ENCODE results near the gene CDK6.

The CDK6 gene

GRCh38 chr7:92705831-92706230 lies 130.5 kb downstream of the CDK6 start:
- DNase-seq, result no peak

GRCh38 chr7:92704858-92705257 lies 131.5 kb downstream of the CDK6 start:
- DNase-seq, result no peak

DNA sequence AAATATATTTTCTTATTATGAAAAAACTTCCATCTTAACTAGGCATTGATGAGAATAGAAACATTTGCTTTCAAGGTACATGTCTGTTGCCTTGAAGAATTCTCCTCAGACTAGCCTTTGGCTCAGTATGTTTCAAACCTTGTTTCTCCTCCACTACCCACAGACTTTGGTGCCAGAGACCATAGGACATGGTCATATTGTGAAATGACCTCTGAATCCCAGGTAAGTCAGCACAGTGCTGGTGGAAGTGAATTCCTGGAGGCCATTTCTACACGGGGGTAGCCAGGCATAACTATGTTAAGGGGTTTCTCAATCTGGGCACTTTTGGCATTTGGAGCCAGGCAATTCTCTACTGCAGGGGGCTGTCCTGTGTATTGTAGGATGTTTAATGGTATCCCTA lies 133.8 kb downstream of the CDK6 start:
- no peak for DNase-seq

DNA sequence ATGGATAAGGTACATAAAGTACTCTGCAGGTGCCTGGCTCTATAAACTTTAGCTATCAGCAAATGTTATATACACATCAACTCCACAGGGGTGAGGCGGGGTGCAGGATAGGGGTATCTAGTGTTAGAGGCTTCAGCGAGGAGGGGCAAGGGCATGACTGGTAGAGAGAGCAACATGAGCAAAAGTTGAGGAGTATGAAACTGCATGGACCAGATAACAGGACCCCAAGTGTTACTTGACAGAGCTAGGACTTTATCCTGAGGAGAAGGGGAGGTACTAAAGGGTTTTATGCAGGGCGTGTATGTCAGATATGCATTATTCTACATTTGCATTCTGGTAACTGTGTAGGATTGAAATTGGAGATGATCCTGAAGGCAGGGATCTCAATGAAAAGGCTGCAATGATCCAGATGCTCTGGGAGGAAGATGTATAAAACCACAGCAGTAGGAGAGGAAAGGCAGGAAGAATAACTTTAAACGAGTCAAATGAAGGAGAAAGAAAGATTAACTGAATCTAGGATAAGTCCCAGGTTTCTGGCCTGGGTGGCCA lies 136.3 kb downstream of the CDK6 start:
- no peak for DNase-seq

- DNase-seq, result peak; percentile 57
Observed at GRCh38 chr7:92699560-92699959, 136.8 kb downstream of the CDK6 start.

GRCh38 chr7:92698237-92698841 lies 138.0 kb downstream of the CDK6 start:
- peak; percentile 96 for DNase-seq

- DNase-seq, result no peak
Observed at GRCh38 chr7:92697414-92697813, 139.0 kb downstream of the CDK6 start.

GRCh38 chr7:92697012-92697411 lies 139.4 kb downstream of the CDK6 start:
- DNase-seq, result no peak

GRCh38 chr7:92696584-92696983 lies 139.8 kb downstream of the CDK6 start:
- DNase-seq, result no peak

DNA sequence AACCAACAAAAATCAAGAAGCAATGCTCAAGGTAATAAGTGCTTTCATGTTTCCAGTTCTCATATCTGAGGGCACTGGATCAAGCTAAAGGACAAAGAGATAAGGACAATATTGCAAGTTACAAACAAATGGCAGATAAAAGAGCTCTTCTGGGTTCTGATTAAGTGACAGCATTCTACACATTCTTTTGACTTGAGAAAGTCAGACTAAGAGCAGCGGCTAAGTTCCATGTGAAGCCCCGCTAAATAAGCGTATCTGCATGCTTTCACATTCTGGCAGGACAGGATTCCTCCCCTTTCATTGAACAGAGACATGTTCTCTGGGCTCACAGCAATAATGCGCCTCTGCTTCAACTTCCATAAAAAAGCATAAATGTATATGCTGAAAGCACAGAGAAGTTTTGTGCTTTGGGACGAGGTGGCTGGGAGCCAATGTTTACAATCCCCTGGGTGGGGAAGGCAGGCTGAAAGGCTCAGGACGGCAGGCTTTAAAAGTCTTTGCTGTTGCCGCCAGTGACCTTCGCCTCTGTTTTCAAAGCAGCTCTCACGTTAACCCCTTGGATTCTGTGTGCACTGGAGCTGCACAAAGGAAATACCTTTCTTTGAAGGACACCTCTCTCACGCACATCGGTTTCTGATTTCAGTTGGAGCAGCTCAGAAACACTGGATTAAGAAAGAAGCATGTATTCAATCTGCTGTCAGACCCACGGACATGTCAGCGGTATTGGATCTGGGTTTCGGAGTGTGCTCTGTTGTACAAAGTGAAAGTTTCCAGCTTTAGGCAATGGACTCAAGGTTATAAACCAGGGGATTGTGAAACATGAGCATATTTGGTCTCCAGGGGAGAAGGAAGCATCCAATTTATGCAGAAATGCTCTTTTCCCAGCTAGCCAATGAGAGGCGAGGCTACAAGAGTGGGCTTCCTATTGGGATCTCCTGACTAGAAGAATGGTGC lies 140.8 kb downstream of the CDK6 start:
- peak; percentile 90 for DNase-seq

DNA sequence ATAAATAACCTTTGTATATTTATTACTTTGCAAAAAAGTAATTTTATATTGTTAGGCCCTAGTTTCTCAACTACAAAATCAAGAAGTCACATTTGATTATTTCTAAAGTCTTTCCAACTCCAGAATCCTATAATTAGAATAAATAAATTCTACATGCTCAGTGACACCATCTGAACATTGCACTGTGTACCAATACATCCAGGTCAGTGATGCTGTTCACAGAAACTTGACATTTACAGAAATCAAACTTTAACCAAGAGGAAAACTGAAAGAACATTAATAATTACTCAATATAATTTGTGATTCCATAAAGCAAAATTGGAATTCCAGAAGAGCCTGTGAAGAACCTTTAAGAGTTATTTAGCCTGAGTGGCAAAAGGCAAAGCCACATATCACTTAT lies 142.2 kb downstream of the CDK6 start:
- no peak for DNase-seq

- no peak for DNase-seq
Observed at GRCh38 chr7:92693519-92693918, 142.9 kb downstream of the CDK6 start.

DNA sequence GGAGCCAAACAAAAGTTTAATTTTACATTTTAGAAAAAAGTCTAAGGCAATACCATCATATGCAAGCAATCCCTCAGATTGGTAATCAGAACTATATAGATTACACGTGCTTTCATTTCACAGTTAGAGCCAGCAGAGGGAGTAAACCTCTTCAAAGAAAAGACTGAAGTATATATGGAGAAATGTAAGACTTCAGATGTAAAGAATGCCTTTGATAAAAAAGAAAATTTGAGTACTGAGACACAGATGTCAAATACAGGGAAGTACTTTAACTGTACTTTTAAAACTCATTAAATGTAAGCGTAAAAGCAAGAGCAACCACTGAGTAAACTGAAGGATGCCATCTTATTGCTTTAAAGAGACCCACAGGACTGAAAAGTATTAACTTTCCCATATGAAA lies 144.8 kb downstream of the CDK6 start:
- DNase-seq, result peak; percentile 71

DNA sequence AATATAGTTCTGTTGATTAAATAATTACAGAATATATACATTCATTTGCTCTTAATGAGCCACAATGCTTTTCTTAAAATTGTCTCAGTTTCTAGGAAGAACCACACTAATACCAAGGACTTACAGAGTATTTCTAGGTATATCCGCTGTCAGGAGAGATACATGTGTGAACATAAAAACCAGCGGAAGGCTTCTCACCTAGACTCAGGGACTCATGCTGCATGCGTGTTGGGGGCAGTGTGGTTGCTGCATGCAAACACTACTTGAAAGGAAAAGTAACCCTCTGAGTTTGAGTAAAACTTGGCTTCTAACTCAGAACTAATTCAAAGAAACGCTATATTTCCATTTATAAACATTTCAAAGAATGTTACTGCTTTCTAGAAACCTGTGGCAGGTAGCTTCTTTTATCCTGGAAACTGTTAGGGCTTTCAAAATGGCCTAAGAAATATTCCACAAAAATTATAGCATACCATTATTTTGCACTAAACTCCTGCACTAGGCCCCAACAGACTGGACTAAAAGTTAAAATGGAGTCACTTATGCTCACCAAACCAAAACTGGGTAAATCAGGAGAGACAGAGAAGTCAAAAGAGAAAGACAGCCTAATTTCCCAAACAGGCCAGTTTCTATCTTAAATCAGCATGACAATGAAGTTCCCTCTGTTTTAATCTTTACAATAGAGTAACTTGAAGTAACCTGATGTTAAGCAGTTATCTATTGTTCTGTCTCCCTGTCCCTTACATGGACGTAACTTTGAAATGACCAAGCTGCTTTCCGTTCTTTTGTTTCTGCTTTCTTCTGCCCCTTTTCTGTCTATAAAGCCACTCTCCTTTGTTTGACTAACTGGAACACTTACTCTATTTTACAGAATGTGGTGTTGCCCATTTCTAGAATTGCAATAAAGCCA lies 151.0 kb downstream of the CDK6 start:
- DNase-seq, result no peak

DNA sequence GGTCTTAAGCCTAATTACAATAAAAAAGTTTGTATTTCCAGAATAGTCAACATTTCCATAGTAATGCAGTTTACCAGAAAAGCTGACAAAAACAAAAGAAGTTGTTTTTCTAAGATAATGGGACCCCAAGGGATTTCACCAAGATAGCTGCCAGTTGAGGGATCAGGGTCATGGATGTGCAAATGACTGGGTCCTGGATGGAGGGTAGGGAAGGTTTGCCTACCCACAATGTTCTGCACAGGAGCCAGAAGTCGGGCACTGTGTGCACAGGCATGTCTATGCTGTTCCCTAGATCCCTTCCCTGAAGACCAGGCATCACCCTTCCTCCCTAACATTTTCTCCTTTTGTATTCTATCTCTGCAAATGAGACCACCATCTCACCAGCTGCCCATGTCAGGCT lies 152.1 kb downstream of the CDK6 start:
- DNase-seq, result no peak

DNA sequence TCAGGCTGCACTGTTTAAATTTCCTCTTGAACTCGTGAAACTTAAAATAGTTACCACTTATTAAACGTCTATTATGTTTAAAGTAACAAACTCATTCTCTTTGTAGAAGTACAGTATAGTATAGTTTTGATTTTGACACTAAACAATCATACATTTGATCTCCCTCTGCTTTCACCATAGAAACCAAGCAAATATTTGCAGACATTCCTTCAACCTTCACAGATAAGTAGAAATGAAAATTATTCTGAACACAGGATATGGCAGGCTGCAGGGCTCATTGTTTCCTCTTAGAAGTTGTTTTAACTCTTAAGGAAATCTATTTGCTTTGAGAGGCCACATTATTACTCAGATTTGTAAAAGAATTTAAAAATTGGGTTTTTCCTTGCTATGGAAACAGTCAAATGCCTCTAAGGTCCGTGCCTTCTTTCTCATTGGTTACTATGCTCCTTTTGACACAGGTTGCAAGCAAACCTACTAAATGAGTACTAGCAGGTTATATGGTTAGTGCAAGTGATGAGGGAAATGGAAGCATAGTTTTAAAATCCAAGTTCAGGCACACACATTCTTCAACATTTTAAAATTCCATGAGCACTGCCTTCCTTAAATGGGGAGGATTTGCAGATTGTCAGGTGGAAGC lies 153.4 kb downstream of the CDK6 start:
- DNase-seq, result no peak

DNA sequence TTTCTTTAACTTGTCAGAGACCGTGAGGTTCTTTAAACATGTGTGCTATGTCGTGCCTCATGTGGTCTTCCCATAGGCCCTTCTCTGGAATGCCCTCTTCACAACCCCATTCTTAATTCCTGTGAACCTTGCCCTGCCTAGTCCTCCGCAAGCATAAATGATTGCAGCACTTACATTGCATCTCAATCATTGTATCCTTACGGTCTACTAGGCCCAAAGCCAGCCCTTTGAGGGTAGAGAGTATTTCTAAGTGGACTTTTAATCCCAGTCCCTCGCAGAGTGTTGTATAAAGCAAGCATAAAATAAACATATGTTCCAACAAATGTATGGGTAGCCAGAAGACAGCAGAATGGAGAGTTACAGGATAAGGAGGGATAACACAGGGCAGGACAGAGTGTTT lies 154.0 kb downstream of the CDK6 start:
- DNase-seq, result no peak

- DNase-seq, result no peak
Observed at GRCh38 chr7:92681633-92682032, 154.7 kb downstream of the CDK6 start.

DNA sequence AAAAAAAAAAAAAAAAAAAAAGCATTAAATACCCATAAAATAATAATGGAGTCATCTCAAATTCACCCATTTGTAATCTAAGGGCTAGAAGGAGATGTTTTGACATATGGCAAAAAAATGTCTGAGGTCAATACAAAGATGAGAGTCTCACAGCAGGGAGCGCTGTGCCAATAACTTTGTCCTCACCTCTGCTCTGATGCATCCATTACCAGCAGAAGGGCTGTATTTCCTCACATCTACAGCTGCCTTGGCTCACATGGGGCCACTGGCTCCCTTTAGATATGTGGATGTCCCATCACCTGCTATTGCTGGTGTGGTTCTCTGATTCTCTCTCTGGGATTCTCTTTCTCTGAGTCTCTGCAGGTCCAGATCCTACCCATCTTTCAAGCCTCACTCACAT lies 155.9 kb downstream of the CDK6 start:
- peak; percentile 48 for DNase-seq

- DNase-seq, result no peak
Observed at GRCh38 chr7:92678291-92678920, 158.0 kb downstream of the CDK6 start.

DNA sequence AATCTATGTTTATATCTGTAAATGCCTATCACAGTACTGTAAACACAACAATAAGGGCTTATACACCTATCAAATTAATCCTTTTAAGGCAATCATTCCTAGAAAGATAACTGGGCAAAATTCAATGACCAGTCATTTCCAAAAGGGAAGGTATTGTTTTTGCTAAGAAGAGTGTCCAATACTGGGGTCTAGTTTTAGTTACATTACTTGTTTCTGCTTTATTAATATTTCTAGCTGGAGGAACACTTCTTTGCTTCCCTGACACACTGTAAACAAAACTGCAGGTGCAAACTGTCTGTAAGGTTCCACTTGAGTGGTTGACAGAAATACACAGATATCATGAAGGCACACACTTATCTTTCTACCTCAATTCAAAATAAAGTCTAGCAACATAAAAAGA lies 162.0 kb downstream of the CDK6 start:
- no peak for DNase-seq
